A549 (cell line): ENCODE measurements around the gene INPP5B.

Experiments
- EP300 ChIP-seq, 2 experiments: fragments of >200 bp; sonication (Bioruptor Twin); formaldehyde crosslinking; IDR thresholded peaks; 2 replicates in 1 of 2; 3 replicates in 1 of 2; pipeline ENCODE4 v1.6.1; 2016 to 2017
- JUNB ChIP-seq: fragments of >200 bp; sonication (Bioruptor Twin); formaldehyde crosslinking; IDR thresholded peaks from 2 replicates; pipeline ENCODE4 v1.6.1; 2016
- POLR2A ChIP-seq: IDR thresholded peaks from 2 replicates; pipeline ENCODE4 v1.6.1; 2012; ENCODE audit warnings: mild to moderate bottlenecking, low read length
- TF ChIP-seq, protein P1 (sequence below): fragments of >200 bp; sonication (Bioruptor Twin); formaldehyde crosslinking; IDR thresholded peaks from 3 replicates; pipeline ENCODE4 v1.5.1; 2016

DNA sequence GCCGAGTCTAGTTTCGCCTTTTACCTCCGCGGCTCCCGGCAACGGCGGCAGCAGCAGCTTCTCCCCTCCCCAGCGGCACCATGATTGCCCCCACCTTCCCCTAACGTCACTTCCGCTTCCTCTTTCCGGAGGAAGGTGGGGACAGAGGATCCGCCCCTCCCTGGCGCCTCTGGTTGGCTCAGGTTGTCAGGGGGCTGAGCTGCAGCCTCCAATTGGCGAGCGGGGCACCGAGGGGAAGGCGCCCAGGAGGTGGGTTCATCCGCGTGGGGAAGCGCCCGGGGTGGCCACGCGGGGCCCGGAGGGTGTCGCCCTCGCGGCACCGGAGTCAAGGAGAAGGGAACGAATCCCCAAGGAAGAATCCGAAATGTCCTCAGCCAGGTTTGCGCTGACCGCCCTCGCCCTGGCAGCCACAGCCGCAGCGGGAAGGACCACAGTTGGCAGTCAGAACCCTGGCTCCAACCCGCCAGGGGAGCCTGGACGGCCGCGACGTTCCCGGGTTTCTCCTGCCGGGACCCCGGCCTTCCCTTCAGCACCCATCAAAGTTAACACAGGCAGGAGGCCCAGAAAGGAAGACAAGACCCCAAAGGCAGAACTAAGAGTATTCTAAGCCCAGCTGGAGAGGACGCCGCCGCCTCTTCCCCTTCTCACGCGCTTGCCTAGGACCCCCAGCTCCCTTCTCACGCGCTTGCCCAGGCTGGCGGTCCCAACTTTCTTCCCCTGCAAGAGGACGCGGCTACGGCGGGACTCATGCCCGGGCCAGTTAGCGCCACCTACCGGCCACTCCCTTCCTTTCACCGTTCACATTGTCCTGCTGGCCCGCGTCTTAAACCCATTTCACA lies 87.1 kb downstream of the INPP5B start, which contains the start of gene MTF1:
- TF ChIP-seq EP300 (IDR thresholded peaks at IDR 0.05) (no peak), POLR2A (peak; percentile 85), JUNB (no peak)
- TF ChIP-seq, protein P1, sequence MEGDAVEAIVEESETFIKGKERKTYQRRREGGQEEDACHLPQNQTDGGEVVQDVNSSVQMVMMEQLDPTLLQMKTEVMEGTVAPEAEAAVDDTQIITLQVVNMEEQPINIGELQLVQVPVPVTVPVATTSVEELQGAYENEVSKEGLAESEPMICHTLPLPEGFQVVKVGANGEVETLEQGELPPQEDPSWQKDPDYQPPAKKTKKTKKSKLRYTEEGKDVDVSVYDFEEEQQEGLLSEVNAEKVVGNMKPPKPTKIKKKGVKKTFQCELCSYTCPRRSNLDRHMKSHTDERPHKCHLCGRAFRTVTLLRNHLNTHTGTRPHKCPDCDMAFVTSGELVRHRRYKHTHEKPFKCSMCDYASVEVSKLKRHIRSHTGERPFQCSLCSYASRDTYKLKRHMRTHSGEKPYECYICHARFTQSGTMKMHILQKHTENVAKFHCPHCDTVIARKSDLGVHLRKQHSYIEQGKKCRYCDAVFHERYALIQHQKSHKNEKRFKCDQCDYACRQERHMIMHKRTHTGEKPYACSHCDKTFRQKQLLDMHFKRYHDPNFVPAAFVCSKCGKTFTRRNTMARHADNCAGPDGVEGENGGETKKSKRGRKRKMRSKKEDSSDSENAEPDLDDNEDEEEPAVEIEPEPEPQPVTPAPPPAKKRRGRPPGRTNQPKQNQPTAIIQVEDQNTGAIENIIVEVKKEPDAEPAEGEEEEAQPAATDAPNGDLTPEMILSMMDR = peak; percentile 66
